ENCODE measurements around the gene PRDM13. TPM values are rescaled to one million over a fixed set of nuclear protein-coding genes. Genes with fewer than 3 reads are reported as not detected.
"Not testable (repeated sequence)": the region's sequence is repeated elsewhere in the genome, so short reads cannot be mapped to it uniquely, and the experiment has no call there.

PRDM13 gene
- total RNA-seq, 1 experiment from 2014 or later: not detected

DNA sequence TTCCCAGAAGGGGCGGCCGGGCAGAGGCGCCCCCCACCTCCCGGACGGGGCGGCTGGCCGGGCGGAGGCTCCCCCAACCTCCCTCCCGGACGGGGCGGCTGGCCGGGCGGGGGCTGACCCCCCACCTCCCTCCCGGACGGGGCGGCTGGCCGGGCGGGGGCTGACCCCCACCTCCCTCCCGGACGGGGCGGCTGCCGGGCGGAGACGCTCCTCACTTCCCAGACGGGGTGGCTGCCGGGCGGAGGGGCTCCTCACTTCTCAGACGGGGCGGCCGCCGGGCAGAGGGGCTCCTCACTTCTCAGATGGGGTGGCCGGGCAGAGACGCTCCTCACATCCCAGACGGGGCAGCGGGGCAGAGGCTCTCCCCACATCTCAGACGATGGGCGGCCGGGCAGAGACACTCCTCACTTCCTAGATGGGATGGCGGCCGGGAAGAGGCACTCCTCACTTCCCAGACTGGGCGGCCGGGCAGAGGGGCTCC is 43.5 kb downstream of the PRDM13 start:
- CTCF ChIA-PET; H3K4me3 ChIP-seq (replicated peaks in 1 of 2; ENCODE audit: low read depth in 1 of 2, low read length in 2 of 2); H4K20me1 ChIP-seq (ENCODE audit: insufficient read depth); H3K79me2 ChIP-seq (ENCODE audit: insufficient read depth, low read length); H2AFZ ChIP-seq (ENCODE audit: low read depth, low read length, poor library complexity, severe bottlenecking); BruUV-seq (replicated peaks); H3K27ac ChIP-seq (ENCODE audit: low read depth, low read length); H3K9ac ChIP-seq (ENCODE audit: low read length); H3K9me3 ChIP-seq (ENCODE audit: control insufficient read depth in 1 of 2, insufficient read depth in 1 of 2, low read depth in 1 of 2, low read length in 2 of 2); DNase-seq (ENCODE audit: low read depth, low spot score); ATAC-seq; H3K9me2 ChIP-seq (ENCODE audit: insufficient read depth); H3K4me1 ChIP-seq (ENCODE audit: control insufficient read depth in 1 of 2, insufficient read depth in 2 of 2, low read length in 2 of 2); RAD21 ChIA-PET (ENCODE audit: low non-redundant PET in 1 of 2, low total read pairs in 2 of 2, uncharacterized antibody in 2 of 2, unreplicated experiment in 2 of 2); H3K36me3 ChIP-seq (ENCODE audit: control insufficient read depth in 1 of 2, insufficient read depth in 2 of 2, low read length in 2 of 2); H3K27me3 ChIP-seq (ENCODE audit: insufficient read depth, low read length); H3K4me2 ChIP-seq (ENCODE audit: low read length); POLR2A ChIA-PET: not testable (repeated sequence)
- intact Hi-C loops (cut with micrococcal nuclease): loop anchor here (2.0 kb wide), 1 partner anchor 47 kb away; no protein-coding TSS in a partner anchor

DNA sequence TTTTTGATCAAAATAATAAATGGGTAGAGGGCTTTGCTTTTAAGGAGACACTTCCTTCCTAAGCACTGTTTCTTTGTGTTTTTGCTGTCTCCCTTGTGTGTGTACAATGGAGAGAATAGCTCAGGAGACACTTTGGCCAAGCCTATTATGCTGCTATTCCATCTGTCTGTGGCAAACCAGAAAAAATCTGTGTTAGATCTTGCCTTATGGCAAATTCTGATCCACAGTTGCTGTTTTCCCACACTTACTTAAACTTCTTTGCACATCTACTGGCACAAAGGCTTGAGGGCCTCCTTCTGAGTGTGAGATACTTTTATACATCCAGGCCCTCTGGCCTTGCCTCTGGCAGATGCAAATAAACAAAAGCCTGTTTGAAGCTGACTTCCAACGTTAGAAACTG is 53.6 kb downstream of the PRDM13 start:
- no peak for ATAC-seq
- H3K9me2 ChIP-seq (ENCODE audit: insufficient read depth): no peaks in the 10 kb centered on the region
- no peaks in the 10 kb centered on the region for H3K9me3 ChIP-seq (ENCODE audit: control insufficient read depth in 1 of 2, insufficient read depth in 1 of 2, low read depth in 1 of 2, low read length in 2 of 2)
- no TSS peak for BruUV-seq (replicated peaks)
- no peak overlapping the region for H3K4me2 ChIP-seq (ENCODE audit: low read length)
- H3K79me2 ChIP-seq (ENCODE audit: insufficient read depth, low read length): no peaks in the 10 kb centered on the region
- H4K20me1 ChIP-seq (ENCODE audit: insufficient read depth): no peaks in the 10 kb centered on the region
- H3K9ac ChIP-seq (ENCODE audit: low read length): no peak overlapping the region
- H3K4me1 ChIP-seq (ENCODE audit: control insufficient read depth in 1 of 2, insufficient read depth in 2 of 2, low read length in 2 of 2): no peaks in the 10 kb centered on the region
- intact Hi-C loops (cut with micrococcal nuclease): no loop called here
- no peak overlapping the region for H3K27ac ChIP-seq (ENCODE audit: low read depth, low read length)
- no peak overlapping the region for H2AFZ ChIP-seq (ENCODE audit: low read depth, low read length, poor library complexity, severe bottlenecking)
- H3K36me3 ChIP-seq (ENCODE audit: control insufficient read depth in 1 of 2, insufficient read depth in 2 of 2, low read length in 2 of 2): no peaks in the 10 kb centered on the region
- ChIA-PET CTCF (no interaction called here), POLR2A (no interaction called here), RAD21 (ENCODE audit: low non-redundant PET in 1 of 2, low total read pairs in 2 of 2, uncharacterized antibody in 2 of 2, unreplicated experiment in 2 of 2) (no interaction called here)
- no peak for DNase-seq (ENCODE audit: low read depth, low spot score)
- H3K4me3 ChIP-seq (replicated peaks in 1 of 2; ENCODE audit: low read depth in 1 of 2, low read length in 2 of 2): no peak overlapping the region
- H3K27me3 ChIP-seq (ENCODE audit: insufficient read depth, low read length): no peaks in the 10 kb centered on the region
- no peak for TF ChIP-seq YY1 (IDR thresholded peaks at IDR 0.05; ENCODE audit: extremely low read depth, insufficient replicate concordance, low read depth, low read length)
- no peak for TF ChIP-seq TCF7L2 (IDR thresholded peaks at IDR 0.05; ENCODE audit: borderline replicate concordance, extremely low read depth, insufficient read depth, insufficient read length)
- TF ChIP-seq, protein P1, sequence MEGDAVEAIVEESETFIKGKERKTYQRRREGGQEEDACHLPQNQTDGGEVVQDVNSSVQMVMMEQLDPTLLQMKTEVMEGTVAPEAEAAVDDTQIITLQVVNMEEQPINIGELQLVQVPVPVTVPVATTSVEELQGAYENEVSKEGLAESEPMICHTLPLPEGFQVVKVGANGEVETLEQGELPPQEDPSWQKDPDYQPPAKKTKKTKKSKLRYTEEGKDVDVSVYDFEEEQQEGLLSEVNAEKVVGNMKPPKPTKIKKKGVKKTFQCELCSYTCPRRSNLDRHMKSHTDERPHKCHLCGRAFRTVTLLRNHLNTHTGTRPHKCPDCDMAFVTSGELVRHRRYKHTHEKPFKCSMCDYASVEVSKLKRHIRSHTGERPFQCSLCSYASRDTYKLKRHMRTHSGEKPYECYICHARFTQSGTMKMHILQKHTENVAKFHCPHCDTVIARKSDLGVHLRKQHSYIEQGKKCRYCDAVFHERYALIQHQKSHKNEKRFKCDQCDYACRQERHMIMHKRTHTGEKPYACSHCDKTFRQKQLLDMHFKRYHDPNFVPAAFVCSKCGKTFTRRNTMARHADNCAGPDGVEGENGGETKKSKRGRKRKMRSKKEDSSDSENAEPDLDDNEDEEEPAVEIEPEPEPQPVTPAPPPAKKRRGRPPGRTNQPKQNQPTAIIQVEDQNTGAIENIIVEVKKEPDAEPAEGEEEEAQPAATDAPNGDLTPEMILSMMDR (IDR thresholded peaks at IDR 0.05 in 2 of 3, conservative IDR thresholded peaks at IDR 0.05 in 1 of 3; ENCODE audit: borderline replicate concordance in 1 of 3, insufficient read depth in 1 of 3, low read depth in 2 of 3, low read length in 2 of 3): no peak
- no peak for TF ChIP-seq ZNF274 (IDR thresholded peaks at IDR 0.05; ENCODE audit: low read depth, low read length)
- no peak for TF ChIP-seq CBX3 (IDR thresholded peaks at IDR 0.05; ENCODE audit: low read depth)
- no peak for TF ChIP-seq EZH2phosphoT487 (IDR thresholded peaks at IDR 0.05; ENCODE audit: borderline replicate concordance)
- TF ChIP-seq, protein P2, sequence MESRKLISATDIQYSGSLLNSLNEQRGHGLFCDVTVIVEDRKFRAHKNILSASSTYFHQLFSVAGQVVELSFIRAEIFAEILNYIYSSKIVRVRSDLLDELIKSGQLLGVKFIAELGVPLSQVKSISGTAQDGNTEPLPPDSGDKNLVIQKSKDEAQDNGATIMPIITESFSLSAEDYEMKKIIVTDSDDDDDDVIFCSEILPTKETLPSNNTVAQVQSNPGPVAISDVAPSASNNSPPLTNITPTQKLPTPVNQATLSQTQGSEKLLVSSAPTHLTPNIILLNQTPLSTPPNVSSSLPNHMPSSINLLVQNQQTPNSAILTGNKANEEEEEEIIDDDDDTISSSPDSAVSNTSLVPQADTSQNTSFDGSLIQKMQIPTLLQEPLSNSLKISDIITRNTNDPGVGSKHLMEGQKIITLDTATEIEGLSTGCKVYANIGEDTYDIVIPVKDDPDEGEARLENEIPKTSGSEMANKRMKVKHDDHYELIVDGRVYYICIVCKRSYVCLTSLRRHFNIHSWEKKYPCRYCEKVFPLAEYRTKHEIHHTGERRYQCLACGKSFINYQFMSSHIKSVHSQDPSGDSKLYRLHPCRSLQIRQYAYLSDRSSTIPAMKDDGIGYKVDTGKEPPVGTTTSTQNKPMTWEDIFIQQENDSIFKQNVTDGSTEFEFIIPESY (IDR thresholded peaks at IDR 0.05; ENCODE audit: extremely low read depth, insufficient replicate concordance, low read length): no peak
- TF ChIP-seq RAD21 (IDR thresholded peaks at IDR 0.05; ENCODE audit: low read depth): no peak
- TF ChIP-seq SP1 (IDR thresholded peaks at IDR 0.05; ENCODE audit: low read depth): no peak
- TF ChIP-seq SIN3A (IDR thresholded peaks at IDR 0.05; ENCODE audit: low read depth): no peak
- TF ChIP-seq, protein P3, sequence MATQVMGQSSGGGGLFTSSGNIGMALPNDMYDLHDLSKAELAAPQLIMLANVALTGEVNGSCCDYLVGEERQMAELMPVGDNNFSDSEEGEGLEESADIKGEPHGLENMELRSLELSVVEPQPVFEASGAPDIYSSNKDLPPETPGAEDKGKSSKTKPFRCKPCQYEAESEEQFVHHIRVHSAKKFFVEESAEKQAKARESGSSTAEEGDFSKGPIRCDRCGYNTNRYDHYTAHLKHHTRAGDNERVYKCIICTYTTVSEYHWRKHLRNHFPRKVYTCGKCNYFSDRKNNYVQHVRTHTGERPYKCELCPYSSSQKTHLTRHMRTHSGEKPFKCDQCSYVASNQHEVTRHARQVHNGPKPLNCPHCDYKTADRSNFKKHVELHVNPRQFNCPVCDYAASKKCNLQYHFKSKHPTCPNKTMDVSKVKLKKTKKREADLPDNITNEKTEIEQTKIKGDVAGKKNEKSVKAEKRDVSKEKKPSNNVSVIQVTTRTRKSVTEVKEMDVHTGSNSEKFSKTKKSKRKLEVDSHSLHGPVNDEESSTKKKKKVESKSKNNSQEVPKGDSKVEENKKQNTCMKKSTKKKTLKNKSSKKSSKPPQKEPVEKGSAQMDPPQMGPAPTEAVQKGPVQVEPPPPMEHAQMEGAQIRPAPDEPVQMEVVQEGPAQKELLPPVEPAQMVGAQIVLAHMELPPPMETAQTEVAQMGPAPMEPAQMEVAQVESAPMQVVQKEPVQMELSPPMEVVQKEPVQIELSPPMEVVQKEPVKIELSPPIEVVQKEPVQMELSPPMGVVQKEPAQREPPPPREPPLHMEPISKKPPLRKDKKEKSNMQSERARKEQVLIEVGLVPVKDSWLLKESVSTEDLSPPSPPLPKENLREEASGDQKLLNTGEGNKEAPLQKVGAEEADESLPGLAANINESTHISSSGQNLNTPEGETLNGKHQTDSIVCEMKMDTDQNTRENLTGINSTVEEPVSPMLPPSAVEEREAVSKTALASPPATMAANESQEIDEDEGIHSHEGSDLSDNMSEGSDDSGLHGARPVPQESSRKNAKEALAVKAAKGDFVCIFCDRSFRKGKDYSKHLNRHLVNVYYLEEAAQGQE (IDR thresholded peaks at IDR 0.05; ENCODE audit: low read depth): no peak
- TF ChIP-seq POLR2AphosphoS5 (IDR thresholded peaks at IDR 0.05; ENCODE audit: low read depth, low read length): no peak
